A549 (cell line): ENCODE data around the gene LDLRAD3. TPM values are rescaled to one million over a fixed set of nuclear protein-coding genes. Genes with fewer than 3 reads are reported as not detected.

Source experiments
- ATAC-seq, 2 experiments: fragments of 200-7000 bp in 1 of 2; fragments of >200 bp in 1 of 2; cut with Nextera tagmentation in 1 of 2; cut with Tn5 transposase in 1 of 2; 3 replicates each; pipeline versions ENCODE4 v1.8.0 to v1.9.1; 2018 to 2020; ENCODE audit warnings: mild to moderate bottlenecking in 1 of 2, moderate library complexity in 1 of 2
- CTCF ChIA-PET: fragments of 300-600 bp; sonication (Branson Sonifier 250); formaldehyde crosslinking; extraction: SDS; loops from one replicate; lab custom pipeline; 2021; ENCODE audit warnings: antibody characterized with exemption, inconsistent platforms; lab: Yijun Ruan, JAX
- POLR2A ChIA-PET: fragments of 350-600 bp; formaldehyde crosslinking; extraction: SDS; loops from one replicate; lab custom pipeline; 2021; ENCODE audit warnings: antibody characterized with exemption, inconsistent platforms; lab: Yijun Ruan, JAX
- DNase-seq, 2 experiments: peaks; one replicate each; pipeline versions ENCODE4 v3.0.0 to v3.0.0-alpha.2; 2011 to 2016; ENCODE audit warnings: low read depth in 1 of 2, low spot score in 1 of 2
- FAIRE-seq: peaks from 2 replicates; lab custom pipeline; 2011; peaks lifted over from hg19 to GRCh38; lab: Jason Lieb, UNC
- H3K27ac ChIP-seq, 2 experiments: fragments of >200 bp; sonication (Bioruptor Twin); formaldehyde crosslinking; 3 replicates each; pipeline ENCODE4 v1.5.1; 2016 to 2017
- H3K4me1 ChIP-seq: fragments of >200 bp; sonication (Bioruptor Twin); formaldehyde crosslinking; 3 replicates; pipeline ENCODE4 v1.6.1; 2016
- H3K4me2 ChIP-seq: fragments of >200 bp; sonication (Bioruptor Twin); formaldehyde crosslinking; 3 replicates; pipeline ENCODE4 v1.6.1; 2016
- H3K4me3 ChIP-seq: fragments of >200 bp; sonication (Bioruptor Twin); formaldehyde crosslinking; 3 replicates; pipeline ENCODE4 v1.5.1; 2016
- H3K9me3 ChIP-seq: fragments of >200 bp; sonication (Bioruptor Twin); formaldehyde crosslinking; 3 replicates; pipeline ENCODE4 v1.6.1; 2016
- BCL3 ChIP-seq: fragments of >200 bp; sonication (Bioruptor Twin); formaldehyde crosslinking; IDR thresholded peaks from 3 replicates; pipeline ENCODE4 v1.6.1; 2016
- BHLHE40 ChIP-seq: IDR thresholded peaks from 2 replicates; pipeline ENCODE4 v1.6.1; 2012; ENCODE audit warnings: low read depth, low read length, inconsistent platforms
- CBX8 ChIP-seq: fragments of 200-600 bp; sonication (generic); IDR thresholded peaks from 2 replicates; pipeline ENCODE4 v1.6.1; 2016
- CEBPB ChIP-seq, 2 experiments: fragments of >200 bp in 1 of 2; sonication (Bioruptor Twin) in 1 of 2; formaldehyde crosslinking in 1 of 2; IDR thresholded peaks; 2 replicates each; pipeline ENCODE4 v1.6.1; 2012 to 2016
- CHD2 ChIP-seq: fragments of 150-350 bp; IDR thresholded peaks from 2 replicates; pipeline ENCODE4 v1.6.1; 2014; ENCODE audit warnings: low read length; ENCODE audit not compliant: partially characterized antibody
- ELK1 ChIP-seq: fragments of 150-350 bp; IDR thresholded peaks from 2 replicates; pipeline ENCODE4 v1.6.1; 2014; ENCODE audit warnings: low read depth, mild to moderate bottlenecking, low read length
- ESRRA ChIP-seq: fragments of 150-350 bp; IDR thresholded peaks from 2 replicates; pipeline ENCODE4 v1.6.1; 2014; ENCODE audit warnings: mild to moderate bottlenecking, low read length, borderline replicate concordance
- FOSB ChIP-seq: fragments of 250-450 bp; sonication (Bioruptor Pico); IDR thresholded peaks from 2 replicates; pipeline ENCODE4 v1.5.0; 2020; ENCODE audit warnings: mild to moderate bottlenecking, moderate library complexity
- FOXS1 ChIP-seq: fragments of 250-450 bp; sonication (Bioruptor Pico); IDR thresholded peaks from 2 replicates; pipeline ENCODE4 v1.5.0; 2020; ENCODE audit warnings: mild to moderate bottlenecking, moderate library complexity
- GATA3 ChIP-seq: IDR thresholded peaks from 2 replicates; pipeline ENCODE4 v1.6.1; 2012; ENCODE audit warnings: borderline replicate concordance
- HDAC2 ChIP-seq: fragments of 200-600 bp; sonication (generic); IDR thresholded peaks from 2 replicates; pipeline ENCODE4 v1.6.1; 2016
- HOXA7 ChIP-seq: fragments of 250-450 bp; sonication (Bioruptor Pico); IDR thresholded peaks from 2 replicates; pipeline ENCODE4 v1.5.0; 2020; ENCODE audit warnings: mild to moderate bottlenecking, moderate library complexity
- HOXB5 ChIP-seq: fragments of 250-450 bp; sonication (Bioruptor Pico); IDR thresholded peaks from 2 replicates; pipeline ENCODE4 v1.5.0; 2020; ENCODE audit warnings: mild to moderate bottlenecking, moderate library complexity
- KDM1A ChIP-seq: fragments of 200-600 bp; sonication (generic); IDR thresholded peaks from 2 replicates; pipeline ENCODE4 v1.6.1; 2016; ENCODE audit warnings: low read depth, mild to moderate bottlenecking
- KDM5A ChIP-seq: fragments of 200-600 bp; sonication (generic); IDR thresholded peaks from 2 replicates; pipeline ENCODE4 v1.6.1; 2016; ENCODE audit warnings: antibody characterized with exemption, mild to moderate bottlenecking
- MAZ ChIP-seq: fragments of 150-350 bp; IDR thresholded peaks from 2 replicates; pipeline ENCODE4 v1.6.1; 2014; ENCODE audit warnings: antibody characterized with exemption, low read depth, low read length, borderline replicate concordance
- MYC ChIP-seq: IDR thresholded peaks from 2 replicates; pipeline ENCODE4 v1.6.1; 2012; ENCODE audit warnings: mild to moderate bottlenecking, inconsistent platforms, low read length, improper control_type of control experiment, borderline replicate concordance
- NFE2L2 ChIP-seq: fragments of 150-350 bp; conservative IDR thresholded peaks from 2 replicates; pipeline ENCODE4 v1.6.1; 2014; ENCODE audit warnings: low read length
- PBX3 ChIP-seq: IDR thresholded peaks from 2 replicates; pipeline ENCODE4 v1.6.1; 2012
- PHF8 ChIP-seq: fragments of 200-600 bp; sonication (generic); IDR thresholded peaks from 2 replicates; pipeline ENCODE4 v1.6.1; 2016; ENCODE audit warnings: low read depth, mild to moderate bottlenecking, antibody characterized with exemption, moderate library complexity, borderline replicate concordance
- POLR2A ChIP-seq: IDR thresholded peaks from 2 replicates; pipeline ENCODE4 v1.6.1; 2012; ENCODE audit warnings: mild to moderate bottlenecking, low read length
- RAD21 ChIP-seq, 2 experiments: fragments of >200 bp in 1 of 2; sonication (Bioruptor Twin) in 1 of 2; formaldehyde crosslinking in 1 of 2; IDR thresholded peaks in 1 of 2; conservative IDR thresholded peaks in 1 of 2; 2 replicates in 1 of 2; 3 replicates in 1 of 2; pipeline ENCODE4 v1.6.1; 2012 to 2018; ENCODE audit warnings: inconsistent platforms in 1 of 2
- RARB ChIP-seq: fragments of 250-450 bp; sonication (Bioruptor Pico); IDR thresholded peaks from 2 replicates; pipeline ENCODE4 v1.8.0; 2021; ENCODE audit warnings: mild to moderate bottlenecking, moderate library complexity
- RCOR1 ChIP-seq: fragments of 150-350 bp; IDR thresholded peaks from 2 replicates; pipeline ENCODE4 v1.6.1; 2014; ENCODE audit warnings: antibody characterized with exemption, low read length, low read depth
- REST ChIP-seq: fragments of 200-600 bp; sonication (generic); IDR thresholded peaks from 2 replicates; pipeline ENCODE4 v1.6.1; 2016; ENCODE audit warnings: antibody characterized with exemption, mild to moderate bottlenecking, moderate library complexity
- RFX5 ChIP-seq: fragments of 450-650 bp; IDR thresholded peaks from 2 replicates; pipeline ENCODE4 v1.7.1; 2014; ENCODE audit warnings: antibody characterized with exemption, mild to moderate bottlenecking, moderate library complexity
- SMC3 ChIP-seq: fragments of >200 bp; sonication (Bioruptor Twin); formaldehyde crosslinking; IDR thresholded peaks from 3 replicates; pipeline ENCODE4 v1.6.1; 2018; ENCODE audit warnings: inconsistent platforms
- SREBF2 ChIP-seq: fragments of 450-650 bp; IDR thresholded peaks from 2 replicates; pipeline ENCODE4 v1.6.1; 2014; ENCODE audit warnings: mild to moderate bottlenecking, moderate library complexity
- TP53 ChIP-seq: fragments of 250-450 bp; sonication (Bioruptor Pico); IDR thresholded peaks from 2 replicates; pipeline ENCODE4 v1.5.0; 2021; ENCODE audit warnings: mild to moderate bottlenecking, moderate library complexity
- USF2 ChIP-seq: fragments of 450-650 bp; IDR thresholded peaks from 2 replicates; pipeline ENCODE4 v1.6.1; 2014; ENCODE audit warnings: antibody characterized with exemption
- WGBS: methylation state at CpG from one replicate; pipeline ENCODE4 v1.1.6; 2017; ENCODE audit errors: missing lambda C conversion rate; 5-methylcytosine and 5-hydroxymethylcytosine counted together
- polyA plus RNA-seq, 4 experiments: library from polyadenylated mRNA; depleted of rRNA in 3 of 4; stranded (reverse); fragments of >200 nt; fragmentation: RNase III in 1 of 4; extraction: RNeasy Plus Mini Kit Qiagen cat#74134 plus additional on column Dnase treatment in 1 of 4; gene quantifications; 2 replicates in 3 of 4; 3 replicates in 1 of 4; pipeline ENCODE4 v1.2.3, GENCODE V29; 2011 to 2017

Gene LDLRAD3
- polyA plus RNA-seq, 2 of the 4 experiments (the other 2 are of a cell fraction): 10.5 to 13.2 TPM

GRCh38 chr11:35990170-35990569, 46.3 kb downstream of the LDLRAD3 start:
- 92% methylated on average over 2 of the region's 2 CpGs for WGBS
- POLR2A ChIA-PET: no interaction called here
- no peak overlapping the region for H3K4me3 ChIP-seq
- no peak for ATAC-seq
- TF ChIP-seq POLR2A (no peak), TP53 (CRISPR knock-in tag) (no peak), ELK1 (no peak), CHD2 (no peak), CBX8 (no peak), BHLHE40 (no peak), REST (no peak), KDM5A (no peak), RFX5 (no peak), GATA3 (no peak), RARB (no peak), KDM1A (no peak), PHF8 (no peak), PBX3 (no peak), HOXB5 (no peak), FOSB (CRISPR knock-in tag) (no peak), MAZ (no peak), FOXS1 (CRISPR knock-in tag) (no peak), BCL3 (no peak), RCOR1 (no peak)
- TF ChIP-seq, all 56 proteins: peak for 0
- CTCF ChIA-PET: interaction anchor here (1.1 kb wide), 1 partner anchor 12 kb away, joined by 3 read pairs; no protein-coding TSS in a partner anchor
- DNase-seq (no peak), FAIRE-seq (no peak)
- H3K9me3 ChIP-seq: peaks cover 2% of the 10 kb centered on the region; the same call in 1 of the 3 replicates
- H3K4me1 ChIP-seq: 0 out of 3 replicates have a peak, but pooled peaks cover 4% of the 10 kb centered on the region
- no peak overlapping the region for H3K4me2 ChIP-seq
- H3K27ac ChIP-seq: no peak overlapping the region

- ChIA-PET CTCF (interaction anchor here (0.8 kb wide), 1 partner anchor 169 kb away, joined by 3 read pairs; no protein-coding TSS in a partner anchor), POLR2A (no interaction called here)
- DNase-seq: no peak
- WGBS: 98% methylated on average over 3 of the region's 3 CpGs
- Histone ChIP-seq H3K4me3 (no peak overlapping the region), H3K4me1 (0 out of 3 replicates have a peak, but pooled peaks cover 4% of the 10 kb centered on the region), H3K9me3 (peaks cover 2% of the 10 kb centered on the region; the same call in 1 of the 3 replicates), H3K4me2 (no peak overlapping the region), H3K27ac (no peak overlapping the region)
- ATAC-seq: no peak
- no peak for TF ChIP-seq SREBF2
- no peak for TF ChIP-seq SMC3
- TF ChIP-seq HDAC2: no peak
- no peak for TF ChIP-seq ESRRA
- no peak for TF ChIP-seq HOXA7
- no peak for TF ChIP-seq PBX3
- no peak for TF ChIP-seq USF2
- TF ChIP-seq NFE2L2: no peak
- TF ChIP-seq RAD21 (conservative IDR thresholded peaks at IDR 0.05 in 1 of 2, IDR thresholded peaks at IDR 0.05 in 1 of 2): no peak
- TF ChIP-seq CEBPB (IDR thresholded peaks at IDR 0.05): no peak
- no peak for TF ChIP-seq MYC
- TF ChIP-seq BHLHE40: no peak
- no peak for TF ChIP-seq POLR2A
- FAIRE-seq: no peak
Observed at GRCh38 chr11:35990816-35991215, 47.0 kb downstream of the LDLRAD3 start.
